OCI-LY3 (cell line): ENCODE data around the gene ARHGDIA.

ENCODE experiments used
- CTCF ChIP-seq: fragments of 200-600, 300-600 bp; sonication (generic); IDR thresholded peaks from 2 replicates; pipeline ENCODE4 v1.5.1; 2014; ENCODE audit warnings: antibody characterized with exemption, low read length, low read depth
- EZH2phosphoT487 ChIP-seq: fragments of 200-600 bp; shearing (Covaris generic); IDR thresholded peaks from 2 replicates; pipeline ENCODE4 v1.6.1; 2018; ENCODE audit warnings: antibody characterized with exemption, mixed run types, low read depth

GRCh38 chr17:81844887-81845286, 26.2 kb downstream of the ARHGDIA start:
- no peak for TF ChIP-seq CTCF
- no peak for TF ChIP-seq EZH2phosphoT487
